Fibroblast of the aortic adventitia (primary cell): ENCODE results near the gene POLDIP3. TPM values are rescaled to one million over a fixed set of nuclear protein-coding genes. Genes with fewer than 3 reads are reported as not detected.
A peak's percentile ranks its signal among the peaks of the same experiment; 100 is the strongest.

Experiments
- DNase-seq: peaks from one replicate; pipeline ENCODE4 v3.0.0-alpha.2; 2010; ENCODE audit warnings: low read depth
- H3K4me3 ChIP-seq: 2 replicates; pipeline ENCODE4 v1.5.1; 2011; ENCODE audit warnings: low read depth, mild to moderate bottlenecking, control low read depth, low read length, moderate library complexity
- CTCF ChIP-seq: IDR thresholded peaks from 2 replicates; pipeline ENCODE4 v1.5.1; 2011; ENCODE audit warnings: mild to moderate bottlenecking, low read length, control low read depth, inconsistent platforms; ENCODE audit not compliant: insufficient read depth
- total RNA-seq: library from RNA; depleted of rRNA; stranded (reverse); fragments of >200 nt; gene quantifications from 2 replicates; pipeline ENCODE4 v1.2.3, GENCODE V29; 2012; ENCODE audit warnings: low replicate concordance

Gene POLDIP3
- total RNA-seq = 28.6 and 34.1 TPM in 2 replicates

GRCh38 chr22:42614312-42615091, at the start of gene POLDIP3:
POLDIP3 (minus strand) TSS chr22:42614883; CDS start chr22:42614857, 26 bp downstream.
- TF ChIP-seq CTCF = no peak
- peak; percentile 99 for DNase-seq
- H3K4me3 ChIP-seq = peak within 1 kb of the TSS; percentile 82

GRCh38 chr22:42661985-42662831, 47.5 kb upstream of the POLDIP3 start:
- peak; percentile 82 for TF ChIP-seq CTCF
- peak; percentile 69 for DNase-seq
- H3K4me3 ChIP-seq = peak overlapping the region; percentile 70

- no peak for TF ChIP-seq CTCF
- DNase-seq = no peak
- H3K4me3 ChIP-seq = no peak overlapping the region
Measured at GRCh38 chr22:42656578-42656977, 41.9 kb upstream of the POLDIP3 start.

GRCh38 chr22:42655693-42656092, 41.0 kb upstream of the POLDIP3 start:
- no peak for TF ChIP-seq CTCF
- no peak overlapping the region for H3K4me3 ChIP-seq
- no peak for DNase-seq

GRCh38 chr22:42654436-42655073, 39.9 kb upstream of the POLDIP3 start:
- DNase-seq = no peak
- TF ChIP-seq CTCF = no peak
- H3K4me3 ChIP-seq = no peak overlapping the region

GRCh38 chr22:42653999-42654398, 39.3 kb upstream of the POLDIP3 start:
- TF ChIP-seq CTCF = no peak
- DNase-seq = no peak
- no peak overlapping the region for H3K4me3 ChIP-seq
